ENCODE data around the gene MRC2. TPM values are rescaled to one million over a fixed set of nuclear protein-coding genes. Genes with fewer than 3 reads are reported as not detected.

Gene MRC2
- total RNA-seq, 1 donor = 1.7 TPM

DNA sequence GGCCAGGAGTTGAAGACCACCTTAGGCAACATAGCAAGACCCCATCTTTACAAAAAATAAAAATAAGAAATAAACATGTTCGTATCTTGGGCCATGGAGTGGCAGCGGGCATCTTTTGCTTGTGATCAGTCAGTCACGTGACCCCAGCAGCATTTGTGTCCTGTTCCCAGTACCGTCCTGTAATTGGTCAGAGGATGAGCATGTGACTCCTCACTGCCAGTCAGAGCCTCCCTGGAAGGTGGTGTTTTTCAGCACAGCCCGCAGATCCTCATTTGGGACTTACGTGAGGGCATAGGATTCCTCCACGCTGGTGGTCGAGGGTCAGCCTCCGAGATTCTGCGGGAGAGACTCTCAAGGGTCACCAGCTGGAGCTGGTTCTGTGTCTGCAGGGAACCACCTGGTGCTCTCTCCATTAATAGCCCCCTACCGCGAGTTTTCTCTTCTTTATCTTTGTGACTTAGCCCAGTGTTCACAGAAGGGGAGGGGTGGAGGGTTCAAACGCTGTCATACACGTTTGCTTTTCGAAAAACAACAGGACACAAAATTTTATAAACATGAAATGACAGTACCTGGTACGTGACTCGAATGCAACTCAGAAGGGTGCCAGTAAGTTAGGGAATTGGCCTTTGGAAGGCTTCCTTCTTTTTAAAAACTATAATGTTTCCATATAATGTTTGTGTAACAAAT, 17.2 kb downstream of the MRC2 start:
- Histone ChIP-seq H3K4me1 (ENCODE audit: insufficient read depth, low read length) (no peaks in the 10 kb centered on the region), H3K4me3 (ENCODE audit: low read length) (no peak overlapping the region), H3K9me3 (ENCODE audit: low read depth, low read length) (no peaks in the 10 kb centered on the region), H3K27me3 (ENCODE audit: insufficient read depth, low read length) (no peaks in the 10 kb centered on the region)

DNA sequence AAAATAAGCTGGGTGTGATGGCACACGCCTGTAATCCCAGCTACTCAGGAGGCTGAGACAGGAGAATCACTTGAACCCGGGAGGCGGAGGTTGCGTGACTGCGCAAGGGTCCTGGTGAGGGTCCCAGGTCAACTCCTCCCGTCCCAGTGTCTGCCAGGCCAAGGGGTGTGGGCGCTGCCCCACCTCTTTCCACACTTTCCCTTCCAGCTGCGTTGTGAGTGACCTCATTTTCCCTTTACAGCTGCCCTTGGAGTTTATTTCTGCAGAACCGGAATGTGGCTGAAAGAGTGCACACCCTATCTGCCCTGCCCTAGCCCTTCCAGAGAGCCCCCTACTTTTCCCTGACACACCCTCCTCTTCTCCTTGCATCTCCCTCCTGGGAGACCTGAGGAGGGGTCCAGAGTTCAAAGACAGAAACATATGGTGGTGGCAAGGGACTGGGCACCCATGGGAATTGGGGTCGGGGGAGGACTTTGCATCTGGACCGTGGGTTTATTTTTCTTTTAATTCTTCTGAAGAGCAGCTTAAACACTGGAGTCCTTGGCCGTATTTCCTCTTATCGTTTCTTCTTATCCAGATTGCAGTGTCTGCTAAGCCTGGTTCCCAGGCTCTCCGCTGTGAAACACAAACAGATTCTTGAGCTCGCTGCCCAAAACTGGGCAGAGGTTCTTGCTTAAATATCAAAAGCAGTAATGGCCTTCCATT, 20.9 kb downstream of the MRC2 start:
- Histone ChIP-seq H3K9me3 (ENCODE audit: low read depth, low read length) (no peaks in the 10 kb centered on the region), H3K27me3 (ENCODE audit: insufficient read depth, low read length) (no peaks in the 10 kb centered on the region), H3K4me1 (ENCODE audit: insufficient read depth, low read length) (peaks cover 11% of the 10 kb centered on the region), H3K4me3 (ENCODE audit: low read length) (no peak overlapping the region)

DNA sequence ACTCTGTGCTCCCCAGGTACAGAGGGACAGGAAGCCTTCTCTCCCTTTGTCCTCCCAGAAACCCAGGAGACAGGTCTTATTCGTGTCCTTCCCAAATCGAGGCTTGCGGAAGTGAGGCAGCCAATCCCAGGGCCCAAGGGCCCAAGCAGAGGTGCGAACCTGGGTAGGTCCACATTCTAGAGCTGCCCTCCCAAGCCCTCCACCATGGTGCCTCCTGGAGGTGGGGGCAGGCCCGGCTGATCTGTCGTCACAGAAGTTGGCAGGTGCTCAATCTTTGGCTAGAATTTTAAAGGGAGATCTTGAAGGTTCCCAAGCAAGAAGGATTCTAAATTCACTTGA, 21.5 kb downstream of the MRC2 start:
- Histone ChIP-seq H3K4me1 (ENCODE audit: insufficient read depth, low read length) (peaks cover 17% of the 10 kb centered on the region), H3K9me3 (ENCODE audit: low read depth, low read length) (no peaks in the 10 kb centered on the region), H3K4me3 (ENCODE audit: low read length) (no peak overlapping the region), H3K27me3 (ENCODE audit: insufficient read depth, low read length) (no peaks in the 10 kb centered on the region)

DNA sequence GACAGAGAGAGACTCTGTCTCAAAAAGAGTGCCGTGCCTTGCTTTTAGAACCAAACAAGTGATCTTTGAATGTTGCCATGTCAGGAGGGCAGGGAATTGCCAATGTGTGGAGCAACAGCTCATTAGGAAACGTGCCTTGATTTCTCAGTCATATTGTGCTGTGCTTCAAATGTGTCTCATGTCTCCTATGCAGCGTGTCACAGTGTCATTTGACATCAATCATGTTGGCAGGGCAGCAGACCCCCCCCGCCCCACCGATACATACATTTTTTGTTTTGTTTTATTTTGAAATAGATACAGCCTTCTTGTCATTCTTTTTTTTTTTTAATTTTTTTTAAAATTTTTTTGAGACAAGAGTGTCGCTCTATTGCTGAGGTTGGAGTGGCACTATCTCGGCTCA, 22.1 kb downstream of the MRC2 start:
- Histone ChIP-seq H3K4me3 (ENCODE audit: low read length) (no peak overlapping the region), H3K9me3 (ENCODE audit: low read depth, low read length) (no peaks in the 10 kb centered on the region), H3K27me3 (ENCODE audit: insufficient read depth, low read length) (no peaks in the 10 kb centered on the region), H3K4me1 (ENCODE audit: insufficient read depth, low read length) (peaks cover 23% of the 10 kb centered on the region)

DNA sequence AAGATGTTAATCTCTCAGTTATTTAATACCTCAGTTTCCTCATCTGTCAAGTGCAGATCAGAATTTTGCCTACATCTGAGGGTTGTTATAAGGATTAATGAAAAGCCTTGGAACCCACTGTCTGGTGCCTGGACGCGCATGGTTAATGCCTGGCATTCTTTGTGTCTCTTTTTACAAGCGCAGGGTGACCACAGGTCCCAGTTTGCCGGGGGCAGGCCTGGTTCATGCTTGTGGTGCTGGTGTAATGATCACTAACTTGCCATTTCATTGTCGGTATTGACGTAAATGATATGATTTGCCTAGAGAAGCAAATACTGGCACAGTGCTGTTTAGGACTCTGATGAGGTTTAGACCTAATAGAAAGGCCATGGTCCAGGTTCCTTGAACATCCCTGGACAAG, 23.1 kb downstream of the MRC2 start:
- no peaks in the 10 kb centered on the region for H3K27me3 ChIP-seq (ENCODE audit: insufficient read depth, low read length)
- H3K4me1 ChIP-seq (ENCODE audit: insufficient read depth, low read length) = peaks cover 25% of the 10 kb centered on the region
- H3K9me3 ChIP-seq (ENCODE audit: low read depth, low read length) = no peaks in the 10 kb centered on the region
- H3K4me3 ChIP-seq (ENCODE audit: low read length) = no peak overlapping the region

DNA sequence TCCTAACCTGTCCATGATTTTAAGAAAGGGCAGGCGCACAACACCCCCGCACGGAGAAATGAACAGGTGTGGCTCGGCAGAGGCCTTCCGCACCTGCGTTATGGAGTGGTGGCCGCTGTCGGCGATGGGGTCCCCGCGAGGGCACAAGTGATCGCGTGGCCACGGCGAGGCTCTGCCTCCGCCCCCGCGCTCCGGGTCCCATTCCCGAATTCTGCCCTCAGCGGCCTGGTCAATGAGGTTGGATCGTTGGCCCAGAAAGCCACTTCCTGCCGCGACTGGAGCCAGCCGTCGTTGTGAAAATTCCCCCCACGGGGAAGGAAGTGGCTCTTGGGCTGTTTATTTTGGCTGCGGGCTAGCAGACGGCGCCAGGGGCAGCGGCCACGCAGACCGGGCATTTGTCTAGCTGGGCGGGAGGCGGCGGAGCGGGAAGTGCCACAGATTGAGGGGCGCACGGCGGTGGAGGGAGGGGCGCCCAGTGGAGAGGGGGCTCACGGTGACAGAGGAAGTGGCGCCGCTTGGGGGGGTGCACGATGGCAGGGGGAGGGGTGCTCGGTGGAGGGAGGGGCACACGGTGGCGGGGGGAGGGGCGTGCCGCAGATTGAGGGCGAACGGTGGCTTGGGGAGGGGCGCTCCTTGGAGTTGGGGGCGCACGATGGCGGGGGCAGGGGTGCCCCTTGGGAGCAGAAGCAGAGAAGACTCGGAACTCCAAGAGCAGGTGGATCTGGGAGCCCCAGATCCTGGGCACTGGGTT, 25.0 kb downstream of the MRC2 start:
- no peaks in the 10 kb centered on the region for H3K27me3 ChIP-seq (ENCODE audit: insufficient read depth, low read length)

DNA sequence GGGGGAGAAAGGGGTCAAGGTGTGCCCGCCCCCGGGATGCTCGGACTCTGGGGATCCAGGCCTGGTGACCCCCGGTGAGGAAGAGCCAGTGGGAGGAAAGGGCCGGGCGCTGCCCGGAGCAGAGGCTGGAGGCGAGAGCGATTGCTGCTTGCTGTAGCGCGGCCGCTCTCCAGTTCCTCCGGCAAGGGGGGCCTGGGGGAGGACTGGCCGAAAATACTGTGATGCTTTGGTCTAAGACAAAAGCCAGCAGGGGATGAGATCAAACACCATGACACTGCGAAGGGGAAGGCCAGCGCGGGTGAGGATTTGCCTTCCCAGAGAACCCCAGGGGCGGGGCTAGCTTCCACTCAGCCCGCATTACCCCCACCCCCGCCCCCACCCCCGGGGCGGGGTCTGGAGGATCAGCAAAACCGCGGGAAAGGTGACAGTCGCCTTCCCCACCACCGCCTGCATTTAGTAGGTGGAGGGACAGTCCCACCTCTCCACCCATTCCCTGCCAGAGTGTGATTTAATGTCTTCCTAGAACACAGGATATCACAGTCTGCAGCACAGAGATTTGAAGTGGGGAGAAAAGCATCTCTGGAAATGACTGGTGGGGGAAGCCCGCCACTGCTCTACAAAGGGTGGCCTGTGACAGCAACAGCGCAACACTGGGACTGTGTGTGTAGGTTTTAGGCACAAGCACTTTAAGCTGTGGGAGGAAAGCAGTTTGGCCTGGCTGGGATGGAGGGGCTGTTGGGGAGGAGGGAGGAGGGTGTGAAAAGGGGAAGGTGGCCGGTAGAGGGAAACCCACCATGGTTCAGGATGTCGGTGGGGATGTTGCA, 25.7 kb downstream of the MRC2 start:
- Histone ChIP-seq H3K27me3 (ENCODE audit: insufficient read depth, low read length) (no peaks in the 10 kb centered on the region), H3K4me3 (ENCODE audit: low read length) (peak overlapping the region; percentile 33), H3K9me3 (ENCODE audit: low read depth, low read length) (no peaks in the 10 kb centered on the region), H3K4me1 (ENCODE audit: insufficient read depth, low read length) (peaks cover 25% of the 10 kb centered on the region)

More for the DNA sequence above, 25.0 kb downstream of the MRC2 start:
- H3K4me3 ChIP-seq (ENCODE audit: low read length) = peak overlapping the region; percentile 33
- H3K9me3 ChIP-seq (ENCODE audit: low read depth, low read length) = no peaks in the 10 kb centered on the region
- peaks cover 25% of the 10 kb centered on the region for H3K4me1 ChIP-seq (ENCODE audit: insufficient read depth, low read length)

DNA sequence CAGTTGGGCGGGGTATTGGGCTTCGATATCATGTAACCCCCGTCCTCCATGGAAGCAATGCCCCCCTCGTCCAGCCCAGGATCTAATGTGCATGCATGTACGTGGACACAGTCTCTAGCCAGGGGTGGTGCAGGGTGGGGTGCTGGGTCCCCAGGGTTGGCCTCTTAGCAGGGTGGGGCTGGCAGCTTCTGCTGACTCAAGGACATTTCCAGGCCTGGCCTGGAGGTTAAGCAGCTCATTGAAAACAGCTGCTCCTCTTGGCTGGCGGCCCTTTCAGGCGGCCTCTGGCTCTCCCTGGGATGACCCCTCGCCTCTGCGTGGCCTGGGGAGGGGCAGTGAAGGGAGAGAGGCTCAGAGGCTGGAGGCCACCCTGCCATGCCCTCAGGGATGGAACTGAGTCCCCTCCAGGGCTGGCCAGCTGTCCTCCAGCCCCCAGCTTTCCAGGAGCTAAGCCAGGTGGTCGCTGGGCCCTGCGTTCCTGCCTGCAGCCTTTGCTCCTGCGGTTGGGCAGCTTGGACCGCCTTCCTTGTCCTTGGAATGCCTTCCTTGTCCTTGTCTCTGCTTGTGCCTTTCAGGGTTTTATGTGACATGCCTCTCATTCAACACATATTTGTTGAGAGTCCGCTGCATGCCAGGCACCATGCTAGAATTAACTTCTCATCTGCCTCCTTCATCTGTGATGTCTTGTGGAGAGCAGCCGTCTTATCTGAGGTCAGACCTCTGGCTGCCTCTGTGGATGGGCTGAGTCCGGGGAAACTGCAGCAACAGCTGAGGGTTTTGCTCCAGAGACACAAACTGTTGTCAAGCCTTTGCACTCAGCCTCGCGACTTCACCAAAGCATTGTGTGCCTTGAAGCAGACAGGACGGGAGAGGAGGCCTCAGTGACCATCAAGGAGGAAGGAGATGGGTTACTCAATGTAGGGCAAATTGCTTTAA, 26.6 kb downstream of the MRC2 start:
- H3K4me1 ChIP-seq (ENCODE audit: insufficient read depth, low read length) = peaks cover 25% of the 10 kb centered on the region
- no peaks in the 10 kb centered on the region for H3K27me3 ChIP-seq (ENCODE audit: insufficient read depth, low read length)
- no peak overlapping the region for H3K4me3 ChIP-seq (ENCODE audit: low read length)
- no peaks in the 10 kb centered on the region for H3K9me3 ChIP-seq (ENCODE audit: low read depth, low read length)

DNA sequence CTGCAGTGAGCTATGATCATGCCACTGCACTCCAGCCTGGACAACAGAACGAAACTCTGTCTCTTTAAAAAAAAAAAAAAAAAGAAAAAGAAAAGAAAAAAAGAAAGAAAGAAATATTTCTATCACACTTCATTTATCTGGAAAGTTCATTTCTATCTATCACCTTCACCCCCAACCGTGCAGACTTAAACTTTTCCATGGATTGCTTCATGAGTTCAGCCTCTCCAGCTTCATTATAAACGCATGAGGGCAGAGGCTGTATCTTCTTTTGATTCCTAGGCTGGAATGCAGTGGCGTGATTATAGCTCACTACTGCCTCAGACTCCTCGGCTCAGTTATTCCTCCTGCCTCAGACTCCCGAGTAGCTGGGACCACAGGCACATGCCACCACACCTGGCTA, 28.2 kb downstream of the MRC2 start:
- H3K4me3 ChIP-seq (ENCODE audit: low read length) = no peak overlapping the region
- no peaks in the 10 kb centered on the region for H3K9me3 ChIP-seq (ENCODE audit: low read depth, low read length)

DNA sequence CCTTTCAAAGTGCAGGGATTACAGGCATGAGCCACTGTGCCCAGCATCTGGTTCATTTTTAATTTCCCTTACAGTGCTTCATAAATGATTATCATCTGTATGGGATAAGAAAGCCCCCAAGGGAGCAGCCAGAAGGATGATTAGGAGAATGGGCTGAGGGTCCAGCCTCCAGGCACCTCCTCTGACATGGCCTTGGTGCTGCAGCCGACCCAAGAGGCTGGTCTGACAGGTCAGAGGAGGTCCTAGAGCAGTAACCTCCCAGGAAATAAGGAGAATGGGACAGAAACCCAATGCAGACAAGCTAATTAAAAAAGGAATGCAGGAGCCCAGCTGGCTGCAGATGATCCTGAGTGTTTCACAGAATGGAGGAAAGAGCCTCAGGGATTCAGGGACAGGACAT, 29.0 kb downstream of the MRC2 start:
- Histone ChIP-seq H3K4me3 (ENCODE audit: low read length) (no peak overlapping the region), H3K27me3 (ENCODE audit: insufficient read depth, low read length) (no peaks in the 10 kb centered on the region), H3K9me3 (ENCODE audit: low read depth, low read length) (no peaks in the 10 kb centered on the region), H3K4me1 (ENCODE audit: insufficient read depth, low read length) (peaks cover 25% of the 10 kb centered on the region)

More for the DNA sequence above, 28.2 kb downstream of the MRC2 start:
- Histone ChIP-seq H3K4me1 (ENCODE audit: insufficient read depth, low read length) (peaks cover 25% of the 10 kb centered on the region), H3K27me3 (ENCODE audit: insufficient read depth, low read length) (no peaks in the 10 kb centered on the region)

DNA sequence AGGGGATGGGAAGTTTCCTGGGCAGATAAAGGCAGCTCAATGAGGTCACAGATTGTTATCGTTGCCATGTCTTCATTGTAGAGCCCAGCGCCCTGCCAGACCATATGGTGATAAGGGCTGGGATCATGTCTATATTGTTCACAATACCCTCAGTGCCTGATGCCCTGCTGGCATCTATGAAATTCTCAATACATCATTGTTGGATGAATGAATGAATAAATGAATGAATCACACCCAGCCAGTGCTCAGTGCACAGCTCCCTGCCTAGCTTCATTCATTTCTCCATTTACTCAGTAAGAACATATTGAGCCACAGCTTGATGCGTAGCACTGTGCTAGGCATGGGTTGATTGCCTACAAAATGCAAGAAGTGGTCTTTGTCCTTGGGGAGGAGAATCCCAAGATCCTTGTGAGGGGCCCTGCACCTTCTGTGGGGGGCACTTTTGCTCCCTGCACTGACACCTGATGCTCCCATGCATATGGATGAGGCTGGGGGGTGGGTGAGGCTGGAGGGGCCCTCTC, 29.7 kb downstream of the MRC2 start:
- Histone ChIP-seq H3K4me3 (ENCODE audit: low read length) (no peak overlapping the region), H3K9me3 (ENCODE audit: low read depth, low read length) (no peaks in the 10 kb centered on the region), H3K27me3 (ENCODE audit: insufficient read depth, low read length) (no peaks in the 10 kb centered on the region), H3K4me1 (ENCODE audit: insufficient read depth, low read length) (peaks cover 23% of the 10 kb centered on the region)

DNA sequence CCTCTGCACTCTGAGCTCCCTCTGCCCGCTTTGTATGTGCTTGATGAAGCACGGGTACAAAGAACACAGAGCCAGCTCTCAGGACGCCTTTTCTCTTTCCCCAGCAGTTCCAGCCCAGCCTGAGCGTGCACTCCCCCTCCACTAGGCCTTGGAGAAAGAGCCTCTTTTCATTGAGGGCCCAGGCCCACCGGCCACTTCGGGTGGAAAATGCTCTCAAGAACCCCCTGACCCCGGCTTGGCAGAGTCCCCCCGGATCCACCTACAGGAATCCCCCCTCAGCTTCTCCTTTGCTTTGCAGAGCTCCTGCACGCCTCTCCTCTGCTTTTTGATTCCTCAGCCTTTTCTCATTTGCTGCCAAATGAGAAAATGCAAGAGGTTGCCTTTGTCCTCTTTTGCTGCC, 30.2 kb downstream of the MRC2 start:
- H3K27me3 ChIP-seq (ENCODE audit: insufficient read depth, low read length) = no peaks in the 10 kb centered on the region
- H3K9me3 ChIP-seq (ENCODE audit: low read depth, low read length) = no peaks in the 10 kb centered on the region
- no peak overlapping the region for H3K4me3 ChIP-seq (ENCODE audit: low read length)
- peaks cover 19% of the 10 kb centered on the region for H3K4me1 ChIP-seq (ENCODE audit: insufficient read depth, low read length)

DNA sequence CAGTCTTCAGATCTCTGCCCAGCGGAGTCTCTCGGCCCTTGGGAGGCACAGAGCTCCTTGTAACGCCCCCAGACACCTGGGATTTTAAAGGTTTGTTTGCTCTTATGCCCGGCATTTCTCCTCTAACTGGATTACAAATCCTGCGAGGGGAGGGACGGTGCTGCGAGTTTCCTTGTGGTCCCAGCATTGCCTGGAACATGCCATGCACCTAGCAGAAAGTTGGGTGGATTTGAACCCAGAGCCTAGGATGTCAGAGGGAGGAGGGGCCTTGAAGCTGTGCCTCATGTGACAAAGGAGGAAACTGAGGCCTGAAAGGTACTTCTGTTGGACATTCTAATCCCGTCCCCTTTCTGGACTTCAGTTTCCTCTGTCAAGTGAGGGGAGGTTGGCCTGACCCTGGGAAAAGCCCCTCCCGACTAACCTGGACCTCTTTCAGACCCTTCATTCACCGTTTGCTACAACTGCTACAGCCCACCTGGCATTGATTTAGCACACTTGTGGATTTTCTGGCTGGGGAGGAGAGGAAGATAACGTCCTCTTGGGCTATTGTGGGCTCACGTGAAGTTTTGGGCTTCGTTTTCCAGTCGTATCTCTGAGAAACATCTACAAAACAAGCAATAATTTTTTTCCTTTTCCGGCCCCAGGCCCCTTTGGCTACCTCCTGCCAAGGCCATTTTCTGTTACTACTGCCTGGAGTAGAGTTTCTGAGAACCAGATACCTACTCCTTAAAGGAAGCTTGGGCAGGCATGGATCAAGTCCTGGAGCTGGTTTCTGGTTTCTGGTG, 30.9 kb downstream of the MRC2 start:
- H3K27me3 ChIP-seq (ENCODE audit: insufficient read depth, low read length) = no peaks in the 10 kb centered on the region
- peaks cover 14% of the 10 kb centered on the region for H3K4me1 ChIP-seq (ENCODE audit: insufficient read depth, low read length)
- no peaks in the 10 kb centered on the region for H3K9me3 ChIP-seq (ENCODE audit: low read depth, low read length)
- H3K4me3 ChIP-seq (ENCODE audit: low read length) = no peak overlapping the region

Data from mononuclear cell (primary cell).